Measurements from ENCODE around the gene MAN2B1.

The MAN2B1 gene

DNA sequence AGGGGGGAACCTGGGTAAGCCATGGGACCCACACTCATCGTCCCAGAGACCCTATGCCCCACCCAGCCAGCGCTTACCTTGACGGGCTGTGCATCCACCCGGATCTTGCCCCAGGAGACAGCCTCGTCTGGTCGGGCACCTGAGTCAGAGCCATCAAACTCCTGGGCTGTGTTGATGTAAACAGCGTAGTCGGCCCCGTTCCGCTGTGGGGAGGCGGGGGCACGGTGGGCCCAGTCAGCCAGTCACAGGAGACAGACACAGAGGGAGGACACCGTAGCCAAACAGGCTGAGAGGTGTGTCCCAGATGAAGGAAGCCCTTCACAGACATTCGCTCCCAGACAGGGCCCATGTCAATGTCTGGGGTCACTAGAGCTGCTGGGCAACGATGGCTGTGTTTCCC lies 9.4 kb upstream of the MAN2B1 start:
- DNase-seq (ENCODE audit: low read depth in 2 of 2) = no peak
- H3K4me3 ChIP-seq (replicated peaks in 1 of 2; ENCODE audit: low read depth in 2 of 2, low read length in 2 of 2) = no peak overlapping the region
- TF ChIP-seq, protein P1, sequence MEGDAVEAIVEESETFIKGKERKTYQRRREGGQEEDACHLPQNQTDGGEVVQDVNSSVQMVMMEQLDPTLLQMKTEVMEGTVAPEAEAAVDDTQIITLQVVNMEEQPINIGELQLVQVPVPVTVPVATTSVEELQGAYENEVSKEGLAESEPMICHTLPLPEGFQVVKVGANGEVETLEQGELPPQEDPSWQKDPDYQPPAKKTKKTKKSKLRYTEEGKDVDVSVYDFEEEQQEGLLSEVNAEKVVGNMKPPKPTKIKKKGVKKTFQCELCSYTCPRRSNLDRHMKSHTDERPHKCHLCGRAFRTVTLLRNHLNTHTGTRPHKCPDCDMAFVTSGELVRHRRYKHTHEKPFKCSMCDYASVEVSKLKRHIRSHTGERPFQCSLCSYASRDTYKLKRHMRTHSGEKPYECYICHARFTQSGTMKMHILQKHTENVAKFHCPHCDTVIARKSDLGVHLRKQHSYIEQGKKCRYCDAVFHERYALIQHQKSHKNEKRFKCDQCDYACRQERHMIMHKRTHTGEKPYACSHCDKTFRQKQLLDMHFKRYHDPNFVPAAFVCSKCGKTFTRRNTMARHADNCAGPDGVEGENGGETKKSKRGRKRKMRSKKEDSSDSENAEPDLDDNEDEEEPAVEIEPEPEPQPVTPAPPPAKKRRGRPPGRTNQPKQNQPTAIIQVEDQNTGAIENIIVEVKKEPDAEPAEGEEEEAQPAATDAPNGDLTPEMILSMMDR (IDR thresholded peaks at IDR 0.05; ENCODE audit: low read depth, low read length) = no peak

DNA sequence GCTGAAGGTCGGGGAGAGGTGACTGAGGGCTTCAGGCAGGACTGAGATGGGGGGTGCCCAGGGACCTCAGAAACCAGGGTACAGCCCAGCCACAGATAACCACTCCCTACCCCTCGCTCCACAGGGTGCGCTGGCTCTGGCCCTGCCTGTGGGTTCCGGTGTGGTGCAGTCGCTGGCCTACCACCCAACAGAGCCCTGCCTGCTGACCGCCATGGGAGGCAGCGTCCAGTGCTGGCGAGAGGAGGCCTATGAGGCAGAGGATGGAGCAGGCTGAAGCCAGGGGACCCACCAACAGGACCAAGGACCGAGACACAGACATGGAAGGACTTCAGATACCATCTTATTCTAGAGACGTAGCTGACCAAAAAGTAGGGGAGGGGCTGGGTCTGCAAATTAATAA lies 8.9 kb upstream of the MAN2B1 start:
- H3K4me3 ChIP-seq (replicated peaks in 1 of 2; ENCODE audit: low read depth in 2 of 2, low read length in 2 of 2) = no peak overlapping the region
- no peak for DNase-seq (ENCODE audit: low read depth in 2 of 2)
- TF ChIP-seq, protein P1 (IDR thresholded peaks at IDR 0.05; ENCODE audit: low read depth, low read length) = no peak

DNA sequence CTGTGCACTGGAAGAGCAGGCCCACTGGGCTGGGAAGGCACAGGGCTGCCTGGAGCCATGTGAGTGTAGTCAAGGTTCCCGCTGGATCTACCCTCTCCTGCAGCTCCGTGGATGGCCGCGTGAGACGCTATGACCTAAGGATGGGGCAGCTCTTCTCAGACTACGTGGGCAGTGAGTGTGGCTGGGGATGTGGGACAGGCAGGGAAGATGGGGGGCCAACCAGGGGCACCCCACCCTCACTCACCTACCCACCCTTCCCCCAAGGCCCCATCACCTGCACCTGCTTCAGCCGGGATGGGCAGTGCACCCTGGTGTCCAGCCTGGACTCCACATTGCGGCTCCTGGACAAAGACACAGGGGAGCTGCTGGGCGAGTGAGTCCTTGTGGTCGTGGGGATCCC lies 6.2 kb upstream of the MAN2B1 start:
- no peak overlapping the region for H3K4me3 ChIP-seq (replicated peaks in 1 of 2; ENCODE audit: low read depth in 2 of 2, low read length in 2 of 2)
- TF ChIP-seq, protein P1 (IDR thresholded peaks at IDR 0.05; ENCODE audit: low read depth, low read length) = no peak
- no peak for DNase-seq (ENCODE audit: low read depth in 2 of 2)

DNA sequence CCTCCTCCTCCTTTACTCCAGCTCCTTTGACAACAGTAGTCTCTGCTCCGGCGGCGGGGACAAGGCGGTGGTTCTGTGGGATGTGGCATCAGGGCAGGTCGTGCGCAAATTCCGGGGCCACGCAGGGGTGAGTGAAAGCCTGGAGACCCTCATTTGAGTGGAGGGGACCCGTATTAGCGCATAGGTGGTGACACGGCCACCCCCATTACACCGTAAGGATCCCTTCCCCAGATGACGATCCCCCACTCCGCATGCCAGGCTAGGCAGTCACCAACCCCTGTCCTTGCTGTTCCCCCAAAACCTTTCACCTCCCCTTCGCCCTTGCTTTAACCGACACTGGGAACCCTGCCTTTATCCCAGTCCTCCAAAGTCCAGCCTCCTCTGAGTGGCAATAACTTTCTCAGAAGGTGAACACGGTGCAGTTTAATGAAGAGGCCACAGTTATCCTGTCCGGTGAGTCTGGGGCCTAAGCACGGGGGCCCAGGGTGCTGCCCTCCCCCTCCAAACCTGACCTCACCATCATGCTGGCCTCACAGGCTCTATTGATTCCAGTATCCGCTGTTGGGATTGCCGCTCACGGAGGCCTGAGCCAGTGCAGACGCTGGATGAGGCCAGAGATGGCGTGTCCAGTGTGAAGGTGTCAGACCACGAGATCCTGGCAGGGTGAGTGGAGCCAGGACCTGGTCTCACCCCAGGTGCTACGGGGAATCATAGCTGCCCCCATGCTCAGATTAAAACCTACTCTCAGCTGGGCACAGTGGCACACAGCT lies 3.8 kb upstream of the MAN2B1 start:
- H3K4me3 ChIP-seq (replicated peaks in 1 of 2; ENCODE audit: low read depth in 2 of 2, low read length in 2 of 2) = peak overlapping the region; percentile 96 to 98

DNA sequence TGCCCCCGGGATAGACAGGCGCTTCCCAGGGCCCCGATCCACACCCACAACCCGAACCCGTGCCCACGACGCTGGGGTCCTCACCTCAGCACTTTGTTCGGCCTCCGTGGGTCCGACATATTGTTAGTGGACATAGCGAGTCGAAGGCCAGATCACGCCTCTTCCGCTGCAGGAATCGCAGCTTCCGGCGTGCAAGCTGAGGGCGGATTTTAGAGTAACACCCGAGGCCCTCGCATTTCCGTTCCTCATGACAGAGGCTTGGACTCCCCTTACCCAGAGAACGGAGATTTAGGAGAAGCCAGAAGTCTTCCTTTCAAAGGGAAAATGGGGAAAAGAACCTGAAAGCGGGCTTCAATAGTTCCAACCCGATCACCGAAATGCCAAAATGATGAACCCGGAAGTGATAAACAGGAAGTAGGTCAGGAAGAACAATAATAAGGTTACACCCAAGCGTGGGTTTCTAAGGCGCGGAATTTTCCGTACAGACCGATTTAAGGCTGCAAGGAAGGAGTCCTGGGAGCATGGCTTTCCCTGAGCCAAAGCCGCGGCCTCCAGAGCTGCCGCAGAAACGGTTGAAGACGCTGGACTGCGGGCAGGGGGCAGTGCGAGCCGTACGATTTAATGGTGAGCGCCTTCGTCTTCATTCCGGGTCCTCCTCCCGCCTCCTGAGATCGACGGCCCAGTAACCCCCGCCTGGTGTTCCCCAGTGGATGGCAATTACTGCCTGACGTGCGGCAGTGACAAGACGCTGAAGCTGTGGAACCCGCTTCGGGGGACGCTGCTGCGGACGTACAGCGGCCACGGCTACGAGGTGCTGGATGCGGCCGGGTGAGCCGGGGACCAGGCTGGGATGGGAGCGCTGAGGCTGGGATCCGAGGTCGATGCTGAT lies 3.0 kb upstream of the MAN2B1 start:
- DNase-seq (ENCODE audit: low read depth in 2 of 2) = peak; percentile 89 to 91
- TF ChIP-seq, protein P1 (IDR thresholded peaks at IDR 0.05; ENCODE audit: low read depth, low read length) = no peak
- H3K4me3 ChIP-seq (replicated peaks in 1 of 2; ENCODE audit: low read depth in 2 of 2, low read length in 2 of 2) = peak overlapping the region; percentile 96 to 98

More for the DNA sequence above, 3.8 kb upstream of the MAN2B1 start:
- TF ChIP-seq, protein P1 (IDR thresholded peaks at IDR 0.05; ENCODE audit: low read depth, low read length) = no peak
- DNase-seq (ENCODE audit: low read depth in 2 of 2) = no peak

DNA sequence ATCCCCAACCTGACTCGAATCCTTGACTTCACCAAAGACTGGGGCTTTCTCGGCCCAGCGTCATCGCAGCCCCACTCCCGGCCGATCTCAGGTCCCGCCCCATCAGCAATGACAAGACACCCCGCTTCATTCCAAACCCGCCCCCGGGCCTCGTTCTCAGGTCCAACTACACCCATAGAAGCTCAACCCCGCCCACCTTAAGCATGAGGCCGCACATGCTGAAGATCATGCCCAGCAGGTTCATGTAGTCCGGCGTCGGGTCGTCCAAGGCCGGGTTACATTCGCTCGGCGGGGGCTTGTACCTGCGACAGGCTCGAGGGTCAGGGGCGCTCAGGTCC lies 2.4 kb upstream of the MAN2B1 start:
- peak; percentile 57 to 64 for DNase-seq (ENCODE audit: low read depth in 2 of 2)
- TF ChIP-seq, protein P1 (IDR thresholded peaks at IDR 0.05; ENCODE audit: low read depth, low read length) = no peak
- H3K4me3 ChIP-seq (replicated peaks in 1 of 2; ENCODE audit: low read depth in 2 of 2, low read length in 2 of 2) = peak overlapping the region; percentile 96 to 98

Measured in cardiac fibroblast (primary cell).